Adrenal gland (tissue), 12 donors: ENCODE measurements around the gene CEMIP2. TPM values are rescaled to one million over a fixed set of nuclear protein-coding genes. Genes with fewer than 3 reads are reported as not detected.

ENCODE experiments used
- DNase-seq, 7 donors: peaks; one replicate each; pipeline ENCODE4 v3.0.0-alpha.2; 2019 to 2020
- H3K27ac ChIP-seq, 5 donors: fragments of 200-600 bp; sonication (generic) in 4 of 5; 1 replicate in 3 of 5; 2 replicates in 2 of 5; pipeline versions ENCODE4 v1.5.1 to v1.8.0; 2016 to 2020; ENCODE audit warnings: mild to moderate bottlenecking in 1 of 5
- H3K27me3 ChIP-seq: fragments of 200-600 bp; 2 replicates; pipeline ENCODE4 v1.8.0; 2021
- H3K36me3 ChIP-seq, 2 donors: fragments of 200-600 bp; replicated peaks in 1 of 2; 1 replicate in 1 of 2; 2 replicates in 1 of 2; pipeline versions ENCODE4 v1.5.1 to v1.8.0; 2018 to 2022
- H3K4me1 ChIP-seq, 2 donors: fragments of 200-600 bp; replicated peaks in 1 of 2; 1 replicate in 1 of 2; 2 replicates in 1 of 2; pipeline versions ENCODE4 v1.5.1 to v1.8.0; 2018 to 2021
- H3K4me3 ChIP-seq, 4 donors: fragments of 200-600 bp; sonication (generic) in 3 of 4; one replicate each; pipeline ENCODE4 v1.5.1; 2016 to 2018
- H3K9me3 ChIP-seq, 3 donors: fragments of 200-600 bp; sonication (generic) in 1 of 3; replicated peaks in 1 of 3; 1 replicate in 2 of 3; 2 replicates in 1 of 3; pipeline versions ENCODE4 v1.5.1 to v1.8.0; 2016 to 2021
- CTCF ChIP-seq, 6 experiments: fragments of 450-650 bp in 4 of 6; fragments of 200-600 bp in 2 of 6; sonication (generic) in 1 of 6; IDR thresholded peaks; 1 replicate in 5 of 6; 2 replicates in 1 of 6; pipeline versions ENCODE4 v1.5.1 to v1.8.0; 2016 to 2021; ENCODE audit warnings: antibody characterized with exemption in 6 of 6, mild to moderate bottlenecking in 2 of 6, moderate library complexity in 1 of 6
- POLR2A ChIP-seq, 2 donors: fragments of 450-650 bp; IDR thresholded peaks; one replicate each; pipeline ENCODE4 v1.6.1; 2017; ENCODE audit warnings: antibody characterized with exemption in 2 of 2, mild to moderate bottlenecking in 2 of 2, moderate library complexity in 1 of 2
- WGBS, 4 donors: extraction: QIAGEN DNeasy Blood & Tissue Kit in 2 of 4; methylation state at CpG; one replicate each; pipeline versions ENCODE4 v1.1.5 to v1.1.7; 2013 to 2017; 5-methylcytosine and 5-hydroxymethylcytosine counted together
- intact Hi-C, 2 donors: fragments of 100-400 bp; cut with DNase I; formaldehyde crosslinking; loops; one replicate each; pipeline versions ENCODE4 v1.14.1 to v1.15.0; 2022 to 2023
- polyA plus RNA-seq, 3 donors: library from polyadenylated mRNA; stranded (reverse); fragments of 200-250 nt in 2 of 3; fragments of 350-450 nt in 1 of 3; fragmentation: Illumina TruSeq in 1 of 3; extraction: RNeasy Lipid Tissue Mini Kit (QIAGEN cat#74804) in 1 of 3; gene quantifications; one replicate each; pipeline ENCODE4 v1.2.3, GENCODE V29; 2013 to 2014
- total RNA-seq, 9 donors: library from RNA; depleted of rRNA in 4 of 9; stranded (reverse); fragments of >200 nt in 4 of 9; fragments of 120-200 nt in 1 of 9; fragmentation: NEBNext Ultra II Directional in 1 of 9; extraction: Animal tissue kit (Norgen Biotek cat#: 25700) in 1 of 9; gene quantifications; one replicate each; pipeline versions ENCODE4 v1.1.0 to v1.2.4, GENCODE V29; 2013 to 2023
- donor health status: healthy with polysubstance abuse.
- donor health status: Bipolar disorder and iron deficiency.
- donor health status: DM: yes; HTN: yes; CAD: no.
- donor health status: DM: no; HTN: no; CAD: no.
- donor health status: DM: no; HTN: no; CAD: no.
- donor health status: DM: yes; HTN: yes; CAD: no.

The CEMIP2 gene
- total and polyA plus RNA-seq, 12 donors, result 6.8 to 84.6 (median 24.0) TPM

GRCh38 chr9:71656496-71656895 lies 111.8 kb downstream of the CEMIP2 start:
- H3K4me3 ChIP-seq, result no peak overlapping the region
- DNase-seq, result no peak
- 84 to 89% (median 86%) methylated on average over 1 of the region's 1 CpG for WGBS, 4 donors
- no peaks in the 10 kb centered on the region for H3K27me3 ChIP-seq
- H3K4me1 ChIP-seq, result no peaks in the 10 kb centered on the region
- no peaks in the 10 kb centered on the region for H3K9me3 ChIP-seq
- TF ChIP-seq POLR2A (IDR thresholded peaks at IDR 0.05), result no peak
- TF ChIP-seq CTCF (IDR thresholded peaks at IDR 0.05), result no peak
- no peaks in the 10 kb centered on the region for H3K36me3 ChIP-seq
- no peak overlapping the region for H3K27ac ChIP-seq
- intact Hi-C loops, result no loop called here

GRCh38 chr9:71655778-71656177 lies 112.5 kb downstream of the CEMIP2 start:
- TF ChIP-seq CTCF (IDR thresholded peaks at IDR 0.05) (no peak), POLR2A (IDR thresholded peaks at IDR 0.05) (no peak)
- Histone ChIP-seq H3K4me3 (no peak overlapping the region), H3K27ac (no peak overlapping the region), H3K36me3 (no peaks in the 10 kb centered on the region), H3K4me1 (no peaks in the 10 kb centered on the region), H3K9me3 (no peaks in the 10 kb centered on the region), H3K27me3 (no peaks in the 10 kb centered on the region)
- 41 to 52% (median 52%) methylated on average over 1 of the region's 1 CpG for WGBS, 4 donors
- no peak for DNase-seq
- intact Hi-C loops, result no loop called here

GRCh38 chr9:71655141-71655540 lies 113.2 kb downstream of the CEMIP2 start:
- no peak for DNase-seq
- no peaks in the 10 kb centered on the region for H3K27me3 ChIP-seq
- H3K4me1 ChIP-seq, result no peaks in the 10 kb centered on the region
- 74 to 85% (median 81%) methylated on average over 6 of the region's 6 CpGs for WGBS, 4 donors
- no peaks in the 10 kb centered on the region for H3K9me3 ChIP-seq
- H3K27ac ChIP-seq, result no peak overlapping the region
- no peaks in the 10 kb centered on the region for H3K36me3 ChIP-seq
- intact Hi-C loops, result no loop called here
- no peak overlapping the region for H3K4me3 ChIP-seq
- TF ChIP-seq POLR2A (IDR thresholded peaks at IDR 0.05) (no peak), CTCF (IDR thresholded peaks at IDR 0.05) (no peak)

- Histone ChIP-seq H3K36me3 (no peaks in the 10 kb centered on the region), H3K27me3 (no peaks in the 10 kb centered on the region), H3K4me3 (no peak overlapping the region), H3K27ac (no peak overlapping the region), H3K9me3 (no peaks in the 10 kb centered on the region), H3K4me1 (peaks cover 0 to 4% of the 10 kb centered on the region in 2 donors)
- intact Hi-C loops, result no loop called here
- TF ChIP-seq CTCF (IDR thresholded peaks at IDR 0.05) (no peak), POLR2A (IDR thresholded peaks at IDR 0.05) (no peak)
- no peak for DNase-seq
Observed at GRCh38 chr9:71652480-71652879, 115.8 kb downstream of the CEMIP2 start.
